OCI-M2 (cell line): ENCODE data around the gene HDAC11.
"Not testable (repeated sequence)": the region's sequence is repeated elsewhere in the genome, so short reads cannot be mapped to it uniquely, and the experiment has no call there.

ENCODE experiments used
- DNase-seq: peaks from one replicate; lab custom pipeline; 2025; ENCODE audit not compliant: unreplicated experiment; lab: John Stamatoyannopoulos, UW

HDAC11 gene

DNA sequence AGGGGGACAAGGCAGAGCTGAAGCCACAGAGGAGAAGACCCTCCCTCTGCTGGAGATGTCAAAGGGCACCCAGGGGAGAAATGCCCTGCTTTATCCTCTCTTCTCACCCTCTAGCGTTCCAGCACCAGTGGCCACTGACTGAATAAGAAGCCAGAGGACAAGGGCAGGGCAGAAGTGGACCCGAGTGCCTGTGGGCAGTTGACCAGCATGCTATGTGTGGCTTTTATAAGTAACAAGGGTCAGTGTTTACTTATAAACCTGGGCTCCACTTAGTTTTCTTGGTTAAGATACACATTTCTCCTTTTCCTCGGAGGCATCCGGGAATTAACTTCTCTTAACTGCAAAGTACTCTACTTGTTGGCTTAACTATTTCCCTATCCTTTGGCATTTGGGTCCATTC is 13.3 kb upstream of the HDAC11 start:
- no peak for DNase-seq

DNA sequence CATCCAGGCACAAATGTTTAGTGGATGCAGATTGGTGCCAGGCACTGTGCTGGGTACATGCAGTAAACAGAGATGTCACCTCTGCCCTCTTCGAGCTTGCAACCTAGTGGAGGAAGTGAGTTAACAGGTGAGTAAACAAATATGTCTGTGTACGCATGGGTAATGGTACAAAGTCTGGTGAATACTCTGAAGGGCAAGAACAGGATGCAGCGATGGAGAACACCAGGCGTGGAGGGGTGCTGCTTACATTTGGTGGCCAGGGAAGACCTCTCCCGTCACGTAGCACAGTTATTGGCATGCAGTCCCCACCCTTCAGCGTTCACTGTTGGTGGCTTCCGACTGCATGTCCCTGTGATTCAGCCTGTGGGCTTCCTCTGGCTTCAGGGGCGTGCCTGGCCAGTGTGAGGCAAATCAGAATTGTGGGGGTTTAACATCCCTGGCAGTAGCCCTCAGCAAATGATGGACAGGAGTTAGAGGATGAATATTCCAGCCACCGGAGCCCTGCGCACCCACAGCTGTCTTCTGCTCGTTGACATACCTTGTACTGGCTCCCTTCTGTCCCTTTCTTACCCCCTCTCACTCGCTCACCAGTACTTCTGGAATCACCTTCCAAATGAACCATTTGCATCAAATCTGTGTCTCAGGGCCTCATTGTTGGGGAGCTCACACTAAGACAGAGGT is 9.1 kb upstream of the HDAC11 start:
- no peak for DNase-seq

DNA sequence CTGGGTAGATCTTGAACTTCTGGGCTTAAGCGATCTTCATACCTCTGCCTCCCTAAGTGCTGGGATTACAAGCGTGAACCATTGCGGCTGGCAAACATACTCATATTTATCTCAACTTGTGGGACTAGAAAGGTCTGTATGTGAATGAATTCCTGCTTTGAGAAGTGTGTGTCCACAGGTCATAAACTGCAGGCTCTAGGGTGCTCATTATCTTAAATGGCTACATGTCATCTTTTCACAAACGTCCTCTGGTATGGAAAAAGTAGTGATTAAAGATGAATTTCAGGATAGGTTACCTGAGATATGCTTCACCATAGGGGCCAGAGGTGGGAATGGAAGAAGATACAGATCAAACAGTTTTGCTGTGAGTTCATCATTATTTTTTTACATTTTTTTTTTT is 7.8 kb upstream of the HDAC11 start:
- DNase-seq = no peak

DNA sequence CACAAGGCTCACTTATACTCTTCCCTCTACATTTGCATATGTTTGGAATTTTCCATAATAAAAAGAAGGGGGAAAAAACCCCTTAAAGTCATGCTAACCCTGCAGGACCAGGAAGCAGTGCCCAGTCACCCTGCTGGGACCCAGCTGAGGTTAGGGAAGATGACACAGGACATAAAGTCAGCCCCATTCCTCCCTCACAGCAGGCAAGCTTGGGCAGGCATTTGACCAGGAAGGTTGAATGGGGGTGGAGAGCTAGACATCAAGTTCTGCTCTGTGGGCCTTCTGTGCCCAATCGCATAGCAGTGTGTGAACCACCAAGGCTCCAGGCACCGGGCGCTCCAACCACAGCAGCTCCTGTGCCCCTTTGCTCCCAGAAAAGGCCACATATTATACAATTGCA is 7.1 kb upstream of the HDAC11 start:
- no peak for DNase-seq

DNA sequence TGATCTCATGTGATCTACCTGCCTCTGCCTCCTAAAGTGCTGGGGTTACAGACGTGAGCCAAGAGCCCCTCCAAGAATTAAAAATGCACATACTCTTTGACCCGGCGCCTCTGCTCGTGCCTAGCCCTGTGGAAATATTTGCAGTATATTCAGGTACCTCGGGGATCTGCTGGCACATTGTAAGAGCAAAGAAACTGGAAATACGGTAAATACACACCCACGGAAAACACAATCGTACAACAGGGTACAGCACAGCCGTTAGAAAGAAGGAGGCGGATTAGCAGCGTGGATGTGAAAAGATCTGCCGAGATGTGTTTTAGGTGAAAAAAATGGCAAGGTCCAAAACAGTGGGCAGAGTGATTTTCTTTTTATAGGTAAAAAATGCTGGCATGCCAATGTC is 6.1 kb upstream of the HDAC11 start:
- no peak for DNase-seq

DNA sequence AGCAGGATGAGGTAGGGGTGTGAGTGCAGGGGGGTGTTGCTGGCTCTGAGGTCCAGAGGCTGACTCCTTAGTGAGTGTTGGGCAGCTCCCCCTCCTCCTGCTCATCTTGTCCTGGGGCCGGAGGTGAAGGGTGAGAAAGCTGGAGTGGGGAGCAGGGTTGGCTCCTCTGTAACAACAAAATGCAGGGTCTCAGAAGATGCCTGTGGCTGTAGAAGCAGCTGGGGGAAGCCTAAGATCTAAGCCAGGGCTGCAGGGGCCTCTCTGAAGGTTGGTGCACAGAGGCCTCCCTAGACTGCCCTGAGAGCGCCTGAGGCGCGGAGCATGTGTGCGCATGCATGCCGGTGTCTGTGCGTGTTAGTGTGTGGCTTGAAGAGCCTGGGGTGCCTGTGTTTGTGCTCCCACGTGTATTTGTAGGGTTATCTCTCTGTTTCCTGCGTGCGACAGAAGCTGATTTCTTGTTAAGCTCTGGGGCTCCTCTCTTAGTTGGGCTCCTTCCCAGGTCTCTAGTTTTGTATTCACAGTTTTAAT is 5.3 kb upstream of the HDAC11 start:
- no peak for DNase-seq

DNA sequence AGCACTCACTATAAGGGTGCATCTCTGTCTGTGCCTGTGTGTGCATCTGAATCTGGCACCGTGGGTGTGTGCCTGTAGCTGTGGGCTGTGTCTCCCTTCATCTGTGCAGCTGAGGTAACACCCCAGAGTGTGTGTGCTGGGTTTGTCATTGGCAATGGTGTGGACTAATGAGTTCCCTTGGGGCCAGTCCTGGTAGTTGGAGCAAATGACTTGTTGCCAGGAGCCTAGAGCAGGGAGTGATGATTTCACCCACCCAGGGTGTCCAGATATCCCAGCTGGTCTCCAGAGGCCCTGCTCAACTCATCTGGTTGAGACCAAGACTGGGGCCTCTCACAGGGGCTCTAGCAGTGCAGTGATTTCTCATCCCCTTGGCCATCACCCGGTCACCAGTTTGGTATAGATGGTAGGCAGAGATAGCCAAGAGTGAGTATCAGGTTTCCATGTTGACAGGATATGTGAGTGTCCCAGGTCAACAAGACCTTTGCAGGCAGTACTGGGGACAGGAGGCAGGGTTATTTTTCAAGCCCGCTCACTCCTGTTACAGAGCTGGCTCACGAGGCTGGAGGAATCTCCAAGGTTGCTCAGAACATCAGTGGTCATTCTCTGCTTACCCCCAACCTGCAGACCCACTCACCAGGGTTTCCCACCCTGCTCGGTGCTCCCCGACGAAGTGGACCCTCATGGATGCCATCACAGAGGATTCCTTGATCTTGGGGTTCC is 4.1 kb upstream of the HDAC11 start:
- DNase-seq = no peak

DNA sequence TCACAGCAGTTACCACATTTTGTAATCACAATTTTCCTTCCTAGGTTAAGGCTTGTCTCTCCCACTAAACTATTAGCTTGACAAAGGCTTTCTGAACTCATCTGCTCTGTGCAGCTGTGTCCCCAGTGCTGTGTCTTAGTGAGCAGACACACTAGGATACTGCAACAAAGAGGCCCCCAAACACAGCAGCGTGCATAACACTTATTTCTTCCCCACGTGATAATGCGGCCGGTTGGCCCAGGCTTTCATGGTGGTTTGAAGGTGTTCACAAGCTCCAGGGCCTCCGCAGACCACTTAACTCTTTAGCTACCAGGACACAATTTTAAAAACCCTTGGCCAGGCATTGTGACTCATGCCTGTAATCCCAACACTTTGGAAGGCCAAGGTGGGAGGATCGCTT is 2.2 kb upstream of the HDAC11 start:
- no peak for DNase-seq

DNA sequence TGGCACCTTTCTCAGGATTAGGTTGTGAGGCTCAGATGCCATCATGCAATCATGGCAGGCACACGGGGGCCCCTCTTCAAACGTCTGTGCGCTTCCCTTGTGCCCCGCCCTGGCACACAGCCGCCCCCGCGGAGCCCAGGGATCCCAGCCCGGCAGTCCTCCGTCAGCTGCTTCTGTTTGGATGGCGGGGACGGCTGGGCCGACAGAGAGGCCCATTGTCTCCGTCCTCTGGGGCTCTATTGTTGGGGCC is 849 bp upstream of the HDAC11 start:
- DNase-seq = no peak

DNA sequence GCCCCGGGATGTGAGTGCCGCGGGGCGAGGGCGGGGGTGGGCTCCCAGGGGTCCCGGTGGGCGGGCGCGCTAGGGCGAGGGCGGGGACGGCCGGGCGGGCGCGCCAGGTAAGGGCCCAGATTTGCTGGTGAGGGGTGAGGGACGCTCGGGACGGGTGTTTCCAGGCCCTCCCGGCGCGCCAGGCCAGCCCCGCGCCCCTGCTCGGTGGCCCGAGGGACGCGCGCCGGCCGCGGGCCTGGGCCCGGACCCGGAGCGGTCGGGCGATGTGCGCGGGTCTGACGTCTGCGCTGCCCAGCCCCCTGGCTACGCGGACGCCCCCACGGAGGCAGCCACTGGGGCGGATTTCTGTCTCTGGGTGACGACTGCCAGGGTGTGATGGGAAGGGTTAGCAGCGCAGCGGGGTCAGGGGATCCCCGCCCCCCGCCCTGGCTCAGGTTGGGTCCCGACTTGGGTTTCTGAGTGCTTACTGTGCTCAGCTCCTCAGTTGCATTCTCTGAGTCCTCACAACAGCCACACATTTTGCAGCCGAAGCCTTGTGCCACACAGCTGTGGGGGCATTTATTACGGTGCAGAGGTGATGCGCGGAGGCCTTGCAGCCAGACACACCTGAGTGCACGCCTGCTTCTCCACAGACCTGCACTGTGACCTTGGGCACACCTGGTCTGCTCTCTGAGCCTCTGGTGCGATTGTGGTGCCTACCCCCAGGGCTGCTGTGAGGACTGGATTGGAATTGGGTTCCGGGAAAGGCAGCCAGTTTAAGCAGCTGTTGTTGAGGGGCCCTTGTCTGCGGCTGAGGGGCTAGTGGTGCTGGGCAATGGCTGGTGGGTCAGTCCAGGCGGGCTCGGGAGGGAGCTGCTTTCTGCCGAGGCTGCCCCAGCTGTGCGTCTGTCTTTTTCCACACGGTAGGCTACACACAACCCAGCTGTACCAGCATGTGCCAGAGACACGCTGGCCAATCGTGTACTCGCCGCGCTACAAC is 523 bp downstream of the HDAC11 start:
- no peak for DNase-seq

DNA sequence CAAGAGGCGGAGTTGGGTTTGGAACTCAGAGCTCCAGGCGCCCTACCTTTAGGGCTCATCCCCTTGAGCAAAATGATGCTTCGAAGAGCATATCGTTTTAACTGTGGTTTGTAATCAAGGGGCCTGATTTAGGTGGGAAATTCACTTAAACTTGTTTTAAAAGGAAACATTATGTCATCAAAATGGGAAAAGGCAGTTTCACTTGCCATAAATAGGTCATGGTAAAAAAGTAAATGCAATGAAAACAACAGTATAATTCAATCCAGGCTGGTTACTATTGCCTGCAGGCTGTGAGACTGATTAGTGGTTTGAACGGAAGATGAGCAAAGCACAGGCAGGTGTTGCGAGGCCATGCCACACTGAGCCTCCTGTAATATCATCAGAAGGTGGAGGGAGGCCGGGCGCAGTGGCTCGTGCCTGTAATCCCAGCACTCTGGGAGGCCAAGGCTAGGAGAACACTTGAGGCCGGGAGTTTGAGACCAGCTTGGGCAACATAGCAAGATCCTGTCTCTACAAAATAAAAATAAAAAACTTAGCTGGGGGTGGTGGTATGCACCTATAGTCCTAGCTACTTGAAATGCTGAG is 2.1 kb downstream of the HDAC11 start:
- DNase-seq = no peak

DNA sequence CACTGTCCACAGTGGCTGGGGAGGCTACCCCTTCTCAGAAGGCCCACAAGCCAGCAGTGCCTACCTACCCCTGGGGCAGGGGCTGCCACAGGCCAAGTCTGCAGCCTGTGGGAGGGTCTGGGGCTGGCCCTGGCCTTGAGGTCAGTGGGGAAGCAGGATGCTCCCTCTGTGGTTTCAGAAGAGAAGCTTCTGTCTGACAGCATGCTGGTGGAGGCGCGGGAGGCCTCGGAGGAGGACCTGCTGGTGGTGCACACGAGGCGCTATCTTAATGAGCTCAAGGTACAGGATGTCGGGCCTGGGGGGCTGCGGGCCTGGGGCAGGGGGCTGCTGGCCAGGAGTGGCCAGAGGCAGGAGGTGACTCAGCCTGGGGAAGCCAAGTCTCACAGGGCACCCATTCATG is 3.2 kb downstream of the HDAC11 start:
- no peak for DNase-seq

DNA sequence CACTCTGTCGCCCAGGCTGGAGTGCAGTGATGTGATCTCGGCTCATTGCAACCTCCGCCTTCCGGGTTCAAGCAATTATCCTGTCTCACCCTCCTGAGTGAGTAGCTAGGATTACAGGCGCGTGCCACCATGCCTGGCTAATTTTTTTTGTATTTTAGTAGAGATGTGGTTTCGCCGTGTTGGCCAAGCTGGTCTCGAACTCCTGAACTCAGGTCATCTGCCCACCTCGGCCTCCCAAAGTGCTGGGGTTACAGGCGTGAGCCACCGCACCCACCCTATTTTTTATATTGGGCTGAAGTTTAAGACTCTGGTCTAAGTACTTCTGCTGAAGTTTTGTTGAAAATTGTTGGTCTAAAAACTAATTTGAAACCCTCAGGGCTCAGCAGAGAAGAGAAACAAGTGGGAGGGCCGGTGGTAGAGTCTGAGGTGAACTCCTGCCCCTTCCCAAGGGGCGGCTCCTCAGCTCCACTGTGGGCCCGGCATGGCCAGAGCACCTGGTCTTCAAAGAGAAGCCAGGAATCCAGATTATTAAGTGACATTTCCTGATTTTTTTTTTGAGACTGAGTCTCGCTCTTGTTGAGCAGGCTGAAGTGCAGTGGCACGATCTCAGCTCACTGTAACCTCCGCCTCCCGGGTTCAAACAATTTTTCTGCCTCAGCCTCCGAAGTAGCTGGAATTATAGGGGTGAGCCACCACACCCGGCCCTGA is 4.0 kb downstream of the HDAC11 start:
- DNase-seq = no peak

DNA sequence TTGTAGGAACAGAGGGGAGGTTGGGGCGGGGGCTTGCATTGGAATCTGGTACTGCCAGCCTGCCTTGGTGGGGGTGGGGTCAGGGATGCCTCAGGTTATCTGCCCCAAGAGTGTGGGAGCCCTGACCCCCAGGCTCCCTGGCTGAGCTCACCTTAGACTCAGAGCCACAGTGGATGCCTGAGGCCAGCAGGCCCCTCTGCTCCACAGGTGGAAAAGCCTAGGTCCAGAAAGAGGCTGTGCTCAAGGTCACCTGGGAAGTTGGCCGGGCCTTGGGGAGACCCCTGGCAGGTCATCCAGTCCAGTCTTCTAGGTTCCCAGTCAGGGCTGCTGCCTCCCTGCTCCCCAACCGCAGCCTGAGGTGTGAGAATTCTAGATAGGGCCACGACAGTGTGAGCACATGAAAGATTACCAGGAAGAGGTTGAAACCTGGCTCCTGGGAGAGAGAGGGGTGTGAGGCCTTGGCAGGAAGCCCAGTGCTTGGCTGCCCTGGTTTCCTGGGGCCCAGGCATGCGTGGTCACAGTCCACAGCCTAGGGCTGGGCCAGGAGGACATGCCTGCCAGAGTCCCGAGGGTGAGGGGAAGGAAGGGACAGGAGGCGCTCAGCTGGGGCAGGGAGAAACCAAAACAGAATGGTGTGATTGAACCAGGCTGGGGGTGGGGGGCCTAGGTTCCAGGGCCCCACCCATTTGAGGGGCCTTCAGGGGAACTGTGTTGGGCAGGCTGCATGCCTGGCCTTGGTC is 4.9 kb downstream of the HDAC11 start:
- no peak for DNase-seq

DNA sequence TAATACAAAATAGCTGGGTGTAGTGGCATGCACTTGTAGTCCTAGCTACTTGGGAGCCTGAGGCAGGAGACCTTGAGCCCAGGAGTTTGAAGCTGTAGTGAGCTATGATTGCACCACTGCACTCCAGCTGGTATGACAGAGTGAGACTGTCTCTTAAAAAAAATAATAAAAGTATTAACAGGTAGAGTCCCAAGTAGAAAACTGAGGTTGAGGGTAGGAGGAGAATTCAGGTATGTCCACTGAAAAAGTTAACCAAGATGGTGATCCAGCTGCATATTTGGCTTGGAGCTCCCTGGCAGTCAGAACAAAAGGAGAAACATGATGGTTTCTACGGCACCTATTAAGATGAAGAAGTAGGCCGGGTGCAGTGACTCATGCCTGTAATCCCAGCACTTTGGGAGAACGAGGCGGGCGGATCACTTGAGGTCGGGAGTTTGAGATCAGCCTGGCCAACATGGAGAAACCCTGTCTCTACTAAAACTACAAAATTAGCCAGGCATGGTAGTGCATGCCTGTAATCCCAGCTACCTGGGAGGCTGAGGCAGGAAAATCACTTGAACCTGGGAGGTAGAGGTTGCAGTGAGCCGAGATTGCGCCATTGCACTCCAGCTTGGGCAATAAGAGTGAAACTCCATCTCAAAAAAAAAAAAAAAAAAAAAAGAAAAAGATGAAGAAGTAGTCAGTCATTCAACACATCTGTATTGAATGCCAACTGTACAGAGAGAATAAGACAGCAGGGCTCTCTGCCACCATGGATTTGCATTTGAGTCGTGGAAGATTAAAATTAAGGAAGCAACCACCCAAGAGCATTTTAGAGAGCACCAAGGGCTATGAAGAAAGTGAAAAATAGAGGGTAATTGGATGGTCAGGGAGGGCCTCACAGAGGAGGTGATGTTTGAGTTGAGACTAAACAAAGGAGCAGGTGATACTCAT is 5.8 kb downstream of the HDAC11 start:
- DNase-seq = not testable (repeated sequence)

DNA sequence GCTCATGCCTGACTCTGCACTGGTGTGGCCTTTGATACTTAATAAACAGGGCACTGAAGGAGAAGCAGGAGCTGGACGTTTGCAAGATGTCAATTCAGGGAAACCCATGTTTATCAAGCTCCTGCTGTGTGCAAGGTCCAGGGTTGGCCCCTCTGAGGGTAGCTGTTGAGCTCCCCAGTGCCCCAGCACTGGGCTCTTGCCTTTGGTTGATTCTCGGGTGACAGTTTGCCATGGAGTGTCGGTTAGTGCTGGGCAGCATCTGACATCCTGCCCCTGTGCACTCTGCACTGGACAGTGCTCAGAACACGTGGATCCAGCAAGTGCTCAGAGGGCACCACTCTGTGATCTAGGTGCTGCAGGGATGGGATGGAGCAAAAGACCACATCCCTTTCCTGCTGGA is 7.3 kb downstream of the HDAC11 start:
- no peak for DNase-seq

DNA sequence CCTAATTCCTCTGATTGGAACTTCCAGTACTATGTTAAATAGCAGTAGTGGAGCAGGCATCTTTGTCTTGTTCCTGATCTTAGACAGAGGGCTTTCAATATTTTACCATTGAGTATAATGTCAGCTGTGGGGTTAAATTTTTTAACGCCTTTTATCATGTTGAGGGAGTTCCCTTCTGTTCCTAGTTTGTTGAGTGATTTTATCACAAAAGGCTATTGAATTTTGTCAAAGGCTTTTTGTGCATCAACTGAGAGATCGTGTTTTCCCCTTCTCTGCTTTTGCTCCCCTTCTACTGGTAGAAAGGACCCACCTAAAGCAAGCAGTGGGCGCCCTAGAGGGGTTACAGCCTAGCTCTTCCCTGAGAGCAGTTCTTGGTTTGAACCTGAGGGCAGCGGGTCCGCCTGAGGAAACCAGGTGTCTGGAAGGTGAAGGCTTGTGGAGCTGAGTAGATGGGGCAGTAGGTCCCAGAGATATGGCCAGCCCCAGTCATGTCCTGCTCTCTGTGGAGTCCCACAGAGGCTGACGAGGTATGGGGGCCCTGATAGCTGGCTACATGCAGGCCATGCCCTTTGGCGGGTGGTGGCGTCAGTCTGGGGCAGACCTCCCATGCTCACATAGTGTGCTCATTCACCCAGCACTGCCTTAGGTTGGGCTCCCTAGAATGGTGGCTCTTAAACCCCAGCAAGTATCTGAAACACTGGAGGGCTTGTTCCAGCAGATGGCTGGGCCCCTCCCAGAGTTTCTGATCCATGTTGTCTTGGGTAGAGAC is 11.3 kb downstream of the HDAC11 start:
- no peak for DNase-seq

DNA sequence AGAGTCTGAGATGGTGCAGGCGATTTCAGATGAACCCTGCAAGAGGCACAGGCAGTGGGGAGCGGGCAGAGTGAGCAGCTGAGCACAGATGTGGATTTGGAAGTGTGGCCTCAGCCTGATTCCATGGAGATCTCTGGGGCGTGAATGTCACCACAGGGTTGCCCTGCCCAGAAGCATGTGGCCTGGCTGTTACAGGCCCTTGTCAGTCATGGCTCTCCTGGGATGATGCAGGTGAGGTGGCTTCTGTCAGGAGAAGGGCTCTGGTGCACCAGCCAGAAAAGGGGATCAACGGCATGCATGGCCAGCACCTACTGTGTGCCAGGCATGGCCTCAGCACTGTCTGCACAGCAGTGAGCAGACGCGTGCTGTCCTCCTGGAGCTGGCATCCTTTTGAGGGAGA is 11.9 kb downstream of the HDAC11 start:
- no peak for DNase-seq
